SK-N-SH treated with all-trans-retinoic acid at 6 μM for 48 hours (cell line): Measurements from ENCODE around the gene ORC3.
"Not testable (repeated sequence)": the region's sequence is repeated elsewhere in the genome, so short reads cannot be mapped to it uniquely, and the experiment has no call there.

ENCODE experiments used
- ATAC-seq: fragments of 200-7000 bp; cut with Tn5 transposase; 3 replicates; pipeline ENCODE4 v1.9.1; 2020; ENCODE audit warnings: mild to moderate bottlenecking, moderate library complexity
- ARNTL ChIP-seq: fragments of 450-650 bp; formaldehyde crosslinking; IDR thresholded peaks from 2 replicates; pipeline ENCODE4 v1.5.0; 2020; ENCODE audit warnings: low read depth, mild to moderate bottlenecking, moderate library complexity, borderline replicate concordance
- BACH2 ChIP-seq: fragments of 250-450 bp; sonication (Bioruptor Pico); IDR thresholded peaks from 2 replicates; pipeline ENCODE4 v1.9.0; 2021; ENCODE audit warnings: mild to moderate bottlenecking, borderline replicate concordance
- CREB5 ChIP-seq: fragments of 250-450 bp; sonication (Bioruptor Pico); IDR thresholded peaks from 2 replicates; pipeline ENCODE4 v1.5.1; 2020; ENCODE audit warnings: low read depth, mild to moderate bottlenecking, moderate library complexity
- CSDC2 ChIP-seq: fragments of 250-450 bp; sonication (Bioruptor Pico); IDR thresholded peaks from 2 replicates; pipeline ENCODE4 v1.5.0; 2020; ENCODE audit warnings: mild to moderate bottlenecking, moderate library complexity
- ESRRG ChIP-seq: fragments of 250-450 bp; sonication (Bioruptor Pico); IDR thresholded peaks from 2 replicates; pipeline ENCODE4 v1.6.1; 2021; ENCODE audit warnings: mild to moderate bottlenecking
- GLIS3 ChIP-seq: fragments of 250-450 bp; sonication (Bioruptor Pico); IDR thresholded peaks from 2 replicates; pipeline ENCODE4 v1.5.0; 2020; ENCODE audit warnings: mild to moderate bottlenecking, moderate library complexity
- OSR1 ChIP-seq: fragments of 250-450 bp; sonication (Bioruptor Pico); IDR thresholded peaks from 2 replicates; pipeline ENCODE4 v1.8.0; 2022; ENCODE audit warnings: moderate library complexity, mild to moderate bottlenecking, inconsistent platforms
- PATZ1 ChIP-seq: fragments of 250-450 bp; sonication (Bioruptor Pico); IDR thresholded peaks from 2 replicates; pipeline ENCODE4 v1.8.0; 2020; ENCODE audit warnings: mild to moderate bottlenecking, moderate library complexity, borderline replicate concordance
- PPARA ChIP-seq: fragments of 250-450 bp; sonication (Bioruptor Pico); IDR thresholded peaks from 2 replicates; pipeline ENCODE4 v1.5.0; 2020; ENCODE audit warnings: mild to moderate bottlenecking, borderline replicate concordance
- RARB ChIP-seq: fragments of 250-450 bp; sonication (Bioruptor Pico); IDR thresholded peaks from 2 replicates; pipeline ENCODE4 v1.8.0; 2021; ENCODE audit warnings: mild to moderate bottlenecking, moderate library complexity
- SNAI2 ChIP-seq: fragments of 250-450 bp; sonication (Bioruptor Pico); IDR thresholded peaks from 2 replicates; pipeline ENCODE4 v1.5.0; 2020; ENCODE audit warnings: mild to moderate bottlenecking, moderate library complexity
- TCF4 ChIP-seq: fragments of 250-450 bp; sonication (Bioruptor Pico); IDR thresholded peaks from 2 replicates; pipeline ENCODE4 v1.8.0; 2021; ENCODE audit warnings: mild to moderate bottlenecking, moderate library complexity, borderline replicate concordance
- TOX ChIP-seq: fragments of 250-450 bp; sonication (Bioruptor Pico); IDR thresholded peaks from 2 replicates; pipeline ENCODE4 v1.8.0; 2021; ENCODE audit warnings: mild to moderate bottlenecking, moderate library complexity, borderline replicate concordance
- TSHZ2 ChIP-seq: fragments of 250-450 bp; sonication (Bioruptor Pico); IDR thresholded peaks from 2 replicates; pipeline ENCODE4 v1.5.0; 2020; ENCODE audit warnings: mild to moderate bottlenecking, moderate library complexity
- ZC3H10 ChIP-seq: fragments of 250-450 bp; sonication (Bioruptor Pico); IDR thresholded peaks from 2 replicates; pipeline ENCODE4 v1.5.1; 2021; ENCODE audit warnings: mild to moderate bottlenecking, moderate library complexity
- ZFP3 ChIP-seq: fragments of 250-450 bp; sonication (Bioruptor Pico); IDR thresholded peaks from 2 replicates; pipeline ENCODE4 v1.5.0; 2020; ENCODE audit warnings: mild to moderate bottlenecking, moderate library complexity
- ZFP30 ChIP-seq: fragments of 450-650 bp; formaldehyde crosslinking; IDR thresholded peaks from 2 replicates; pipeline ENCODE4 v1.5.0; 2022; ENCODE audit warnings: mild to moderate bottlenecking, moderate library complexity
- ZNF565 ChIP-seq: fragments of 450-650 bp; formaldehyde crosslinking; conservative IDR thresholded peaks from 2 replicates; pipeline ENCODE4 v1.5.0; 2020; ENCODE audit warnings: low read depth, mild to moderate bottlenecking, moderate library complexity
- ZNF70 ChIP-seq: fragments of 450-650 bp; formaldehyde crosslinking; IDR thresholded peaks from 2 replicates; pipeline ENCODE4 v1.5.0; 2020; ENCODE audit warnings: mild to moderate bottlenecking, moderate library complexity
- ZNF8 ChIP-seq: fragments of 450-650 bp; formaldehyde crosslinking; IDR thresholded peaks from 2 replicates; pipeline ENCODE4 v1.5.0; 2020; ENCODE audit warnings: mild to moderate bottlenecking, moderate library complexity

Gene ORC3

GRCh38 chr6:87684895-87685654 lies 95.1 kb downstream of the ORC3 start:
- TF ChIP-seq GLIS3 (CRISPR knock-in tag) (no peak), ZFP30 (CRISPR knock-in tag) (no peak), TSHZ2 (CRISPR knock-in tag) (no peak), PPARA (CRISPR knock-in tag) (no peak), ZNF8 (no peak), CREB5 (CRISPR knock-in tag) (no peak), OSR1 (no peak), RARB (CRISPR knock-in tag) (no peak), BACH2 (CRISPR knock-in tag) (no peak), SNAI2 (CRISPR knock-in tag) (no peak), ZNF565 (no peak), CSDC2 (CRISPR knock-in tag) (no peak), ZC3H10 (CRISPR knock-in tag) (no peak), ZNF70 (CRISPR knock-in tag) (no peak), ESRRG (no peak), ARNTL (CRISPR knock-in tag) (no peak), PATZ1 (CRISPR knock-in tag) (no peak), TCF4 (CRISPR knock-in tag) (no peak), ZFP3 (CRISPR knock-in tag) (no peak)
- no peak for ATAC-seq

GRCh38 chr6:87686636-87687205 lies 96.8 kb downstream of the ORC3 start:
- not testable (repeated sequence) for ATAC-seq

GRCh38 chr6:87687296-87687695 lies 97.4 kb downstream of the ORC3 start:
- TF ChIP-seq PPARA (CRISPR knock-in tag): no peak
- TF ChIP-seq GLIS3 (CRISPR knock-in tag): no peak
- no peak for TF ChIP-seq ZNF8
- no peak for TF ChIP-seq ZNF70 (CRISPR knock-in tag)
- TF ChIP-seq ZNF565: no peak
- no peak for TF ChIP-seq BACH2 (CRISPR knock-in tag)
- TF ChIP-seq ARNTL (CRISPR knock-in tag): no peak
- TF ChIP-seq TOX (CRISPR knock-in tag): no peak
- TF ChIP-seq TSHZ2 (CRISPR knock-in tag): no peak
- no peak for TF ChIP-seq CREB5 (CRISPR knock-in tag)
- TF ChIP-seq, all 23 proteins: peak for 0
- no peak; the same call in 1 of the 3 replicates for ATAC-seq

- ATAC-seq: not testable (repeated sequence)
Observed at GRCh38 chr6:87687893-87688292, 98.0 kb downstream of the ORC3 start.
